ENCODE measurements around the gene YBX2.
A peak's percentile ranks its signal among the peaks of the same experiment; 100 is the strongest.

The YBX2 gene

GRCh38 chr17:7295230-7296180, 1.1 kb upstream of the YBX2 start:
- DNase-seq, result no peak

DNA sequence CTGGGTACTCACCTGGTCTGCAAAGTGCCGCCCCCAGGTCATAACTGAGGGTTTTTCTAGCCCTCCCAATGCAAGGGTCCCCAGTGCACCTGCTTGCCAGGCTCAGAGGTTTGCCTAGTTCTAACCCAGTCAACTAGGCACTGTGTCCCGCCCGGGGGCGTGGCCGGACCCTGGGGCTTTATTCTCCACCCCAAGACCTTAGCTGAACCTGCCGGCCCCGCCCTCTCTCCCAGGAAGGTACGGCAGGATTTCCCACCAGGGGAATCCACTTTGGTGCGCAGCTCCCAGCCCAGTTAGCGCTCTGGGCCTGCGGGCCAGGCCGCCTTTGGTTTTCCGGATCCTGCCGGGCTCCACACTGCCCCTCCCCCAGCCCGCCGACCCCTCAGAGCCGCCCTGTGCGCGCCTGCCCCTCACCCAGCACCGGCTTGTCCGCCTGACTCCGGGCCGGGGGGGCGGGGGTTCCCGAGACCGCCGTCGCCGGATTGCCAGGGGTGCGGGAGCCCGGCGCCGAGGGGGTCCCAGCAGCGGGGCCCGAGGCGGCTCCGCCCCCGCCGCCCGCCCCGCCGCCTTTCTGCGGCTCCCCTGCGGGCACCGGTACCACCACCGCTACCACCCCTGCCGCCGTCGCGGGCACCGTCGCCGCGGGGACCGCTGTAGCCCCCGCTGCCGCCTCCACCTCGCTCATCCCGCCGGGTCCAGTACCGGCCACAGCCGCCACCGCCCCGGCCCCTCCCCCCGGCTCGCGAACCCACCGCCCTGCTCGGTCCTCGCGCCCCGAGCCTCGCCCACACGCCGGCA, 424 bp downstream of the YBX2 start:
- DNase-seq, result no peak

DNA sequence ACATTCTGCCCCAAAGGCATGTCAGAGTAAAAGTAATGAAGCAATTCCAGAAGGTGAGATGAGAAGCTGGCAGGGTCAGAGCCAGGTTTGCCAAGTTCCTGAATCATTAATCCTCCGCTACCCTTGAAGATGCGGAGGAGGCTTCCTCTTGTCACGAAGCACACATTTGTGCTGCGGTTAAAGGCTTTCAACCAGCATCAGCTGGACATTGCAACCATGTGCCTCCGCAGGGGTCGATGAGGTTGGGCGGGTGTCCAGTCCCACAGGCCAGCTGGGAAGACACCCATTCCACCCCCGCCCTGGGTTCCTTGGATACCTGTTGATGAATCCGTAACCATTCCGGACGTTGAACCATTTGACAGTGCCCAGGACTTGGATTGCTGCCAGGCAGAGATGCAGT, 1.3 kb downstream of the YBX2 start:
- DNase-seq, result no peak

DNA sequence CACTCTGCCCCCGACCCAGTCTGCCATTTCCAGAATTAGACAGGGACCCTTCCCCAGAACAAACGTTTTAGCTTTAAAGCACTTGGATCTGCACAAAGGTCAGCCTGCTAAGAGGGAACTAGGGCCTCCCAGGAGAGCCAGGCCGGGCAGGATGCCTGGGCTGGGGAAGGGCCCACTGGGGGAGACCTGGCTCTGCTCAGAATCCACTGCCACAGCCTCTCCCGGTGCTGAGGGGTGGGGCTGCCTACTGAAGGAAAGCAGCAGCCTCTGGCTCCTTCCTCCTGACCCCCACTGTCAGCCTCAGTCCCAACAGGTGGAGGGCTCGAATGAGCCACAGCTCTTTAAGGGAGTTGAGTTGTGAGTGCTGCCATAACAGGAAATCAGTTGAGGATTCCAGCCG, 1.7 kb downstream of the YBX2 start:
- no peak for DNase-seq

GRCh38 chr17:7292194-7292593, 2.2 kb downstream of the YBX2 start:
- no peak for DNase-seq

DNA sequence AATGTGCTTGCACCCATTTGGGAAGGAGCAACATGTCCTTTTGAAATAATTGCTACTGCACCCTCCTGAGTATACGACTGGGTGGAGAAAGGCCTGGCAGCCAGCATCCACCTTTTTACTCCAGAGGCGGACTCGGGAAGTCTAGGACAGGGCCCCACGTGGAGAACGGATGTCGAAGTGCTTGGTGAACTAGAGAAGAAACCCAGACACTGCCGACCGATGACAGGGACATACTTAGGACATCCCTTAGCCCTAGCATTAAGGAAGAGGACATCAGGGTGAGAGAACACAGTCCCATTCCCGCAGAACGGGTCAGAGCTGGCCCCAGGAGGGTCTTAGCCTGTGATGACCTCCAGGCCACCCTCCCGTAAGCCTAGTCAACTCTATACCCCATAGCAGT, 3.8 kb downstream of the YBX2 start:
- DNase-seq, result no peak

GRCh38 chr17:7290166-7290565, 4.3 kb downstream of the YBX2 start:
- no peak for DNase-seq

- no peak for DNase-seq
Measured at GRCh38 chr17:7289256-7290032, 5.0 kb downstream of the YBX2 start.

GRCh38 chr17:7285679-7286078, 8.8 kb downstream of the YBX2 start:
- DNase-seq, result no peak

GRCh38 chr17:7284911-7285310, 9.5 kb downstream of the YBX2 start:
- no peak for DNase-seq

DNA sequence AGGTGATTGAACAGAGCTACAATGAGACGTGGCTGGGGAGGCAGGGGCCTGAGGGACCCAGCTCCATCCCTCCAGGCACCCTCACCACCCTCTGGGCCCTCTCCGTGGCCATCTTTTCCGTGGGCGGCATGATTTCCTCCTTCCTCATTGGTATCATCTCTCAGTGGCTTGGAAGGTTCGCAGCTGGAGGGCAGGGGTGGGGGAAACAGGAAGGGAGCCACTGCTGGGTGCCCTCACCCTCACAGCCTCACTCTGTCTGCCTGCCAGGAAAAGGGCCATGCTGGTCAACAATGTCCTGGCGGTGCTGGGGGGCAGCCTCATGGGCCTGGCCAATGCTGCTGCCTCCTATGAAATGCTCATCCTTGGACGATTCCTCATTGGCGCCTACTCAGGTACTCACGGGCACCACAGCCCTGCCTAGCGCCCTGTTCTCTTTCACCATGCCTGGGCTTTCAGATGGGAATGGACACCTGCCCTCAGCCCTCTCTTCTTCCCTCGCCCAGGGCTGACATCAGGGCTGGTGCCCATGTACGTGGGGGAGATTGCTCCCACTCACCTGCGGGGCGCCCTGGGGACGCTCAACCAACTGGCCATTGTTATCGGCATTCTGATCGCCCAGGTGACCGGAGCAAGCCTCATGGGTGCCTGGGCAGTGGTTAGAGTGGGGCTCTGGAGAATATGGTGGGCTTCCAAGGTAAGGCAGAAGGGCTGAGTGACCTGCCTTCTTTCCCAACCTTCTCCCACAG, 10.8 kb downstream of the YBX2 start:
- no peak for DNase-seq

DNA sequence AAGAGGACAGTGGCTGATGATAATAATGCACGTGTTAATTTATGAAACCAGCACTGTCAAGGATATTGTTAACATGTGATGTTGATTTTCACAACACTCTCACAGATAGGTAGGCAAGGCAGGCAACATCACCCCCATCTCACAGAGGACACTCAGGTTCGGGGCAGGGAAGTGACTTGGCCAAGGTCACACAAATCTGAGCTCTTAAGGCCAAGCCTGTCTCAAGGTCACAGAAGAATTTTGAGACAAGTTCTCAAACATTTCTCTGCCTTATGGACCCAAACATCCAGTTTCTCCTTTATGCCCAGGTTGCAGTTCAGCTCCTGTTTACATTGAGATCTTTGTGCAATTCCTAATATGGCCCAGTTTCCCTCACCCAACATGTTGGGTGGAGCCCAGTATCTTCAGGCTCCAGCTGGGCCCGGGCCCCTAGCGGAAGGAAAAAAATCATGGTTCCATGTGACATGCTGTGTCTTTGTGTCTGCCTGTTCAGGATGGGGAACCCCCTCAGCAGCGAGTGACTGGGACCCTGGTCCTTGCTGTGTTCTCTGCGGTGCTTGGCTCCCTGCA, 11.6 kb downstream of the YBX2 start:
- no peak for DNase-seq

DNA sequence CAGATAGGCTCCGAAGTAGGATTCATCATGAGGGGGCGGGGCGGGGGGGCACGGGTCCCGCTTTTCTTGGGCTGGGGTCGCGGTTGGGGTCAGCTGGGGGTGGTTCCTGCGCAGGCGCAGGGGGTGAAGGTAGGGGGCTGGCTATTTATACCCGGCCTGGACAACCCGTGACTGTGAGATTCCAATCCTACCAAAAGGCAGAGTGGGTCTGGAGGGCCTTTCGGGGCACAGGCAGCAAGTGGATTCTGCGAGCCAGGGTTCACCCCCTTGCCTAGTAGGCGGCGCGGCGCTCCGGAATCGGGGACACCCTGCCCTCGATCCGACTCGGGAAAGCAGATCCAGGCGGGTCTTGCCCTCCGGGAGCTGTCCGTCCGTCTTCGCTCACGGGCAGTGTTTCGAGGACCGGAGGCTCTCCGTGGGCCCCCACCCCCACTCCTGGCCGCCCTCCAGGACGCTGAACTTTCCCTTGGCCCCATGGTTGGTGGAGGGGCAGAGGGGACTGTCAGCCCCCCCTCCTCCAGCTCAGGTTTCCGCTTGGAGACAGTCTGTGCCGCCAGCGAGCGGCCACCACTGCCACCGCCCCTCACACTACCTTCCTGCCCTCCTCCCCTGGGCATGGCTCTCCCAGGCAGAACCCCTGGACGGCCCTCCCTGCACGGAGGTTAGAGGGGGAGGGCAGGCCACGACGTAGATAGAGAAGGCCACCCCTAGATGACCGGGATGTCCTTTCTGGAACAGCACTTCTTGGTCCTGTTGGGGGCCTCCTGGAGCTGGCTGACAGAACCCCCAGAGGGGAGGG, 12.3 kb downstream of the YBX2 start:
- DNase-seq, result no peak

DNA sequence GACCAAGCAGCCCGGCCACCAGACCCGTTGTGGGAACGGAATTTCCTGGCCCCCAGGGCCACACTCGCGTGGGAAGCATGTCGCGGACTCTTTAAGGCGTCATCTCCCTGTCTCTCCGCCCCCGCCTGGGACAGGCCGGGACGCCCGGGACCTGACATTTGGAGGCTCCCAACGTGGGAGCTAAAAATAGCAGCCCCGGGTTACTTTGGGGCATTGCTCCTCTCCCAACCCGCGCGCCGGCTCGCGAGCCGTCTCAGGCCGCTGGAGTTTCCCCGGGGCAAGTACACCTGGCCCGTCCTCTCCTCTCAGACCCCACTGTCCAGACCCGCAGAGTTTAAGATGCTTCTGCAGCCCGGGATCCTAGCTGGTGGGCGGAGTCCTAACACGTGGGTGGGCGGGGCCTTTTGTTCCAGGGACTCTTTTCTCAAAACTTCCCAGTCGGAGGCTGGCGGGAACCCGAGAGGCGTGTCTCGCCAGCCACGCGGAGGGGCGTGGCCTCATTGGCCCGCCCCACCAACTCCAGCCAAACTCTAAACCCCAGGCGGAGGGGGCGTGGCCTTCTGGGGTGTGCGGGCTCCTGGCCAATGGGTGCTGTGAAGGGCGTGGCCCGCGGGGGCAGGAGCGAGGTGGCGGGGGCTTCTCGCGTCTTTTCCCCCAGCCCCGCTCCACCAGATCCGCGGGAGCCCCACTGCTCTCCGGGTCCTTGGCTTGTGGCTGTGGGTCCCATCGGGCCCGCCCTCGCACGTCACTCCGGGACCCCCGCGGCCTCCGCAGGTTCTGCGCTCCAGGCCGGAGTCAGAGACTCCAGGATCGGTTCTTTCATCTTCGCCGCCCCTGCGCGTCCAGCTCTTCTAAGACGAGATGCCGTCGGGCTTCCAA, 13.1 kb downstream of the YBX2 start, which contains the start of gene SLC2A4:
Gene SLC2A4, plus strand, starts transcription at position 645 of the 879 bp plus-strand sequence. Its CDS starts 217 bp downstream, at position 862.
- DNase-seq, result peak; percentile 87

- peak; percentile 88 for DNase-seq
Measured at GRCh38 chr17:7280519-7281073, 13.8 kb downstream of the YBX2 start.

- no peak for DNase-seq
Measured at GRCh38 chr17:7279448-7279847, 15.0 kb downstream of the YBX2 start.

GRCh38 chr17:7266784-7267183, 27.7 kb downstream of the YBX2 start:
- DNase-seq, result no peak

GRCh38 chr17:7263801-7264078, 30.7 kb downstream of the YBX2 start:
- no peak for DNase-seq

GRCh38 chr17:7262935-7263800, 31.3 kb downstream of the YBX2 start:
- peak; percentile 21 for DNase-seq
